ENCODE measurements around the gene RGMA.

RGMA gene

DNA sequence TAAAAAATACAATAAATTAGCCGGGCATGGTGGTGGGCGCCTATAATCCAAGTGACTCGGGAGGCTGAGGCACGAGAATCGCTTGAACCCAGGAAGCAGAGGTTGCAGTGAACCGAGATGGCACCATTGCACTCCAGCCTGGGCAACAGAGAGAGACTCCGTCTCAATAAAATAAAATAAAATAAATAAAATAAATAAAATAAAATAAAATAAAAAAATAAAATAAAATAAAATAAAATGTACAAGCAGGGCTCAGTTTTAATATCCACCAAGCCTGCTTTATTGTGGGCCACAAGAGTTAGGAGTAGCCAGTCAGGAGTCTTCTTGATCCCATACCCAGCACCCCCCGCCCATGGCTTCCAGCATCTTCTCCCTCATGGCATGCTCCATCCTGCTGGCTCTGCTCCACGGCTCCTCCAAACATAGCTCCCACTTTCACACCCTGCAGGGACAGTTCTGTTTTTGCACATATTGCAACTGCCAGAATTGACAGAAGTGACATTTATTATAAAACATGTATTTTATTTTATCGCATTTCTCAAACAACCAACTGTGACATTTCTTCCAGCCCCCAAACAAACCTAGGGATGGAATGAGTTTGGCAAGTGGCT is 42.6 kb upstream of the RGMA start:
- Histone ChIP-seq H3K4ac (ENCODE audit: low read depth, low read length) (no peak overlapping the region), H3K27ac (ENCODE audit: low read depth, low read length) (no peak overlapping the region), H3K27me3 (ENCODE audit: insufficient read depth, low read length) (no peaks in the 10 kb centered on the region), H2BK120ac (ENCODE audit: insufficient read depth, low read length, poor library complexity) (no peak overlapping the region), H2BK12ac (ENCODE audit: low read length) (no peak overlapping the region), H3K14ac (ENCODE audit: low read length) (no peak overlapping the region), H2AFZ (ENCODE audit: insufficient read depth, low read length, poor library complexity) (no peak overlapping the region), H4K91ac (ENCODE audit: low read depth, low read length) (no peak overlapping the region), H3K9me3 (ENCODE audit: insufficient read depth, low read depth, low read length) (peaks cover 6% of the 10 kb centered on the region), H3K79me1 (ENCODE audit: low read length) (no peaks in the 10 kb centered on the region), H3K79me2 (ENCODE audit: control insufficient read depth, insufficient read depth, low read length, poor library complexity) (no peaks in the 10 kb centered on the region), H3K18ac (ENCODE audit: low read length) (no peak overlapping the region), H3K9ac (ENCODE audit: low read length) (no peak overlapping the region), H2BK5ac (ENCODE audit: low read depth, low read length, poor library complexity) (no peak overlapping the region), H4K8ac (ENCODE audit: low read depth, low read length) (no peak overlapping the region), H4K12ac (ENCODE audit: low read depth, low read length) (no peak overlapping the region), H2AK5ac (ENCODE audit: low read length) (no peak overlapping the region), H3K4me1 (ENCODE audit: control insufficient read depth in 1 of 2, insufficient read depth in 2 of 2, low read length in 2 of 2) (no peaks in the 10 kb centered on the region), H3K4me3 (ENCODE audit: low read depth, low read length) (no peak overlapping the region), H3K4me2 (ENCODE audit: low read length) (no peak overlapping the region), H3K23ac (ENCODE audit: low read length) (no peak overlapping the region), H3K36me3 (ENCODE audit: control insufficient read depth in 1 of 2, insufficient read depth in 2 of 2, low read length in 2 of 2) (no peaks in the 10 kb centered on the region)
- WGBS (ENCODE audit: extremely low coverage, insufficient coverage, insufficient read length), result no CpG with 5 or more reads among the region's 10 CpGs
- DNase-seq, result no peak

DNA sequence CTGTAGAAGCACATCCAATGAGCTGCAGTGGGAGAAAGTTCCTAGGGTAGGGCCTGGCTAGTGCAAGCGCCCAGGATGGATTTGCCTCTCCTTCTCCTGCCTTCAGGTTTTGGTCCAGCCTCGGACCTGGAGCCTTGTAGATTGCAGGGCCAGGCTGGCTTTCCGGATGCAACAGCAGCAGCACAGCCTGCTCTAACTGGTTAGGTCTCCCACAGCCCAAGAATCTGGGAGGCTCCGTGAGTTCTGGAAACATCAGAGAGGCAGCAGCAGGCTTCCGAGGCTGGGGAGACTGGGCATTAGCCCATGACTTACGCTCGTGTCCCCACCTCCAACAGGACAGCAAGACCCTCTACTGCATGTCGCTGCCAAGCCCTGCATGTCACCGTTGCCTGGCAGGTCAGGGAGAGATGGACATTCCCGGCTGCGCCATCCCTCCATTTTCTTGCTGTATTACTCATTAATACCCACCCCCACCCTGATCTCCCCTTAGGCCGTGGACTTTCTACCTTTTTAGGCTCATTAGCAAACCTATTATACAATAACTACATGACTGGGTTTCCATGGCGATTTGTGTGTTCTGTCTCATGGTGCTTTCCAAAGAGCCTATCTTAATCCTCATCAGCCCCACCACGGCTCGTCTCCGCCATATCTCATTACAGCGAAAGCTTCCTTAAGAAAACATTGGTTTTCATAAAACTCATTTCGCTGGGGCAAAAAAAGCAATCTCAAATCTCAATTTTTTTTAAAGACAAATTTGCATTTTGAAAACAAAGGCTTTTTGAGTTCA is 40.9 kb upstream of the RGMA start:
- Histone ChIP-seq H3K27me3 (ENCODE audit: insufficient read depth, low read length) (no peaks in the 10 kb centered on the region), H3K79me1 (ENCODE audit: low read length) (no peaks in the 10 kb centered on the region), H2BK12ac (ENCODE audit: low read length) (no peak overlapping the region), H3K9me3 (ENCODE audit: insufficient read depth, low read depth, low read length) (peaks cover 4% of the 10 kb centered on the region), H2AFZ (ENCODE audit: insufficient read depth, low read length, poor library complexity) (no peak overlapping the region), H4K8ac (ENCODE audit: low read depth, low read length) (no peak overlapping the region), H3K4me2 (ENCODE audit: low read length) (no peak overlapping the region), H3K36me3 (ENCODE audit: control insufficient read depth in 1 of 2, insufficient read depth in 2 of 2, low read length in 2 of 2) (no peaks in the 10 kb centered on the region), H2BK120ac (ENCODE audit: insufficient read depth, low read length, poor library complexity) (no peak overlapping the region), H3K27ac (ENCODE audit: low read depth, low read length) (no peak overlapping the region), H3K9ac (ENCODE audit: low read length) (no peak overlapping the region), H3K4me1 (ENCODE audit: control insufficient read depth in 1 of 2, insufficient read depth in 2 of 2, low read length in 2 of 2) (no peaks in the 10 kb centered on the region), H2AK5ac (ENCODE audit: low read length) (no peak overlapping the region), H3K4ac (ENCODE audit: low read depth, low read length) (no peak overlapping the region), H2BK5ac (ENCODE audit: low read depth, low read length, poor library complexity) (no peak overlapping the region), H3K14ac (ENCODE audit: low read length) (no peak overlapping the region), H3K18ac (ENCODE audit: low read length) (no peak overlapping the region), H3K23ac (ENCODE audit: low read length) (no peak overlapping the region), H3K4me3 (ENCODE audit: low read depth, low read length) (no peak overlapping the region), H4K12ac (ENCODE audit: low read depth, low read length) (no peak overlapping the region), H3K79me2 (ENCODE audit: control insufficient read depth, insufficient read depth, low read length, poor library complexity) (no peaks in the 10 kb centered on the region), H4K91ac (ENCODE audit: low read depth, low read length) (no peak overlapping the region)
- no CpG with 5 or more reads among the region's 18 CpGs for WGBS (ENCODE audit: extremely low coverage, insufficient coverage, insufficient read length)
- no peak for DNase-seq

DNA sequence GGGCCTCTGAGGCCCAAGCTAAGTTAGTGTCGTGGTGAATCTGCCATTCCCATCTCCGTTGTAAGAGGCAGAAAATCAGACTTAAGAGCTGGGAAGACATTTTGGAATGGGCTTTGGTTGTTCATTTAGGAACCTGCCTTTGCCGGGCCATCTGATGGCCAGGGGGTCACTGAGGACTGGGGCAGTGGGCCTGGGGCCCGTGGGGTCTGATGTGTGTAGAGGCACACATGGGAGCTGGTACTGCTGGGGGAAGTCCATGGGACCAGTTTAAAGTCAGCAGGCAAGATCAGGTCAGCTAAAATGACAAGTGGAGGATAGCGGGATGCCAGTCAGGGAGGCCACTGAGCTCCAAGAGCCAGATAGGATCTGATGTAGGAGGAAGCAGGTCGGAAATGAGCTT is 38.3 kb upstream of the RGMA start:
- no peak overlapping the region for H3K9ac ChIP-seq (ENCODE audit: low read length)
- H3K14ac ChIP-seq (ENCODE audit: low read length), result no peak overlapping the region
- DNase-seq, result no peak
- no peak overlapping the region for H3K27ac ChIP-seq (ENCODE audit: low read depth, low read length)
- H3K23ac ChIP-seq (ENCODE audit: low read length), result no peak overlapping the region
- H4K91ac ChIP-seq (ENCODE audit: low read depth, low read length), result no peak overlapping the region
- H2AK5ac ChIP-seq (ENCODE audit: low read length), result no peak overlapping the region
- no peak overlapping the region for H4K8ac ChIP-seq (ENCODE audit: low read depth, low read length)
- no peak overlapping the region for H2BK12ac ChIP-seq (ENCODE audit: low read length)
- no peaks in the 10 kb centered on the region for H3K4me1 ChIP-seq (ENCODE audit: control insufficient read depth in 1 of 2, insufficient read depth in 2 of 2, low read length in 2 of 2)
- no peak overlapping the region for H2BK5ac ChIP-seq (ENCODE audit: low read depth, low read length, poor library complexity)
- no CpG with 5 or more reads among the region's 6 CpGs for WGBS (ENCODE audit: extremely low coverage, insufficient coverage, insufficient read length)
- H3K4me2 ChIP-seq (ENCODE audit: low read length), result no peak overlapping the region
- no peaks in the 10 kb centered on the region for H3K79me1 ChIP-seq (ENCODE audit: low read length)
- H3K9me3 ChIP-seq (ENCODE audit: insufficient read depth, low read depth, low read length), result peaks cover 4% of the 10 kb centered on the region
- H2BK120ac ChIP-seq (ENCODE audit: insufficient read depth, low read length, poor library complexity), result no peak overlapping the region
- no peak overlapping the region for H2AFZ ChIP-seq (ENCODE audit: insufficient read depth, low read length, poor library complexity)
- no peak overlapping the region for H3K4me3 ChIP-seq (ENCODE audit: low read depth, low read length)
- H3K36me3 ChIP-seq (ENCODE audit: control insufficient read depth in 1 of 2, insufficient read depth in 2 of 2, low read length in 2 of 2), result no peaks in the 10 kb centered on the region
- H3K79me2 ChIP-seq (ENCODE audit: control insufficient read depth, insufficient read depth, low read length, poor library complexity), result no peaks in the 10 kb centered on the region
- no peak overlapping the region for H3K4ac ChIP-seq (ENCODE audit: low read depth, low read length)
- no peak overlapping the region for H4K12ac ChIP-seq (ENCODE audit: low read depth, low read length)
- no peaks in the 10 kb centered on the region for H3K27me3 ChIP-seq (ENCODE audit: insufficient read depth, low read length)
- no peak overlapping the region for H3K18ac ChIP-seq (ENCODE audit: low read length)

DNA sequence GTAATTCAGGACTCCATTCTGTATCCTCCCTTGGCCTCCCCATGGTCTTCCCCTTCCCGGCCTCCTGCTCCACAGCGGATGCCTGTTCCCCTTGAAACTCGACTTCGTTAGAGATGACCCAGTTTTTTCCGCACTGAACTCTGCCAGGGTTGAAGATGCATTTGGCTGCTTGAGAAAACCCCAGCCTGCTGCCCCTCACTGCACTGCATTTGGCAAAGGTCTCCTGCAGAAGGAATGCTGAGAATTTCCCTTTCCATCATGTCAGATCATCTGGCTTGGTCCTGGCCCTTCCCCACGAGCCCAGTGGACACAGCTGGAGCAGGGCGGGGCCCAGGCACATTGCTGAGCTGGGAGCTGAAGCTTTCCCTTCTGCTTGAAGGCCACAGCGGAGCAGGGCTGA is 37.6 kb upstream of the RGMA start:
- WGBS (ENCODE audit: extremely low coverage, insufficient coverage, insufficient read length), result no CpG with 5 or more reads among the region's 8 CpGs
- Histone ChIP-seq H3K9ac (ENCODE audit: low read length) (no peak overlapping the region), H2AFZ (ENCODE audit: insufficient read depth, low read length, poor library complexity) (no peak overlapping the region), H2BK12ac (ENCODE audit: low read length) (no peak overlapping the region), H3K36me3 (ENCODE audit: control insufficient read depth in 1 of 2, insufficient read depth in 2 of 2, low read length in 2 of 2) (no peaks in the 10 kb centered on the region), H3K27ac (ENCODE audit: low read depth, low read length) (no peak overlapping the region), H4K8ac (ENCODE audit: low read depth, low read length) (no peak overlapping the region), H3K79me2 (ENCODE audit: control insufficient read depth, insufficient read depth, low read length, poor library complexity) (no peaks in the 10 kb centered on the region), H3K4me1 (ENCODE audit: control insufficient read depth in 1 of 2, insufficient read depth in 2 of 2, low read length in 2 of 2) (no peaks in the 10 kb centered on the region), H4K91ac (ENCODE audit: low read depth, low read length) (no peak overlapping the region), H3K4me2 (ENCODE audit: low read length) (no peak overlapping the region), H3K79me1 (ENCODE audit: low read length) (no peaks in the 10 kb centered on the region), H3K14ac (ENCODE audit: low read length) (no peak overlapping the region), H4K12ac (ENCODE audit: low read depth, low read length) (no peak overlapping the region), H3K4ac (ENCODE audit: low read depth, low read length) (no peak overlapping the region), H3K27me3 (ENCODE audit: insufficient read depth, low read length) (no peaks in the 10 kb centered on the region), H2AK5ac (ENCODE audit: low read length) (no peak overlapping the region), H3K18ac (ENCODE audit: low read length) (no peak overlapping the region), H2BK120ac (ENCODE audit: insufficient read depth, low read length, poor library complexity) (no peak overlapping the region), H3K9me3 (ENCODE audit: insufficient read depth, low read depth, low read length) (peaks cover 4% of the 10 kb centered on the region), H2BK5ac (ENCODE audit: low read depth, low read length, poor library complexity) (no peak overlapping the region), H3K4me3 (ENCODE audit: low read depth, low read length) (peak overlapping the region; percentile 3), H3K23ac (ENCODE audit: low read length) (no peak overlapping the region)
- DNase-seq, result no peak
